Fibroblast of gingiva (primary cell): ENCODE results near the gene MIA2.
"Not testable (repeated sequence)": the region's sequence is repeated elsewhere in the genome, so short reads cannot be mapped to it uniquely, and the experiment has no call there.

Experiments used
- DNase-seq: peaks from one replicate; pipeline ENCODE4 v3.0.0-alpha.2; 2011; ENCODE audit warnings: low read depth

The MIA2 gene

GRCh38 chr14:39231751-39232553 is 1.8 kb upstream of the MIA2 start:
- DNase-seq: peak; percentile 27

GRCh38 chr14:39232554-39233415 is 930 bp upstream of the MIA2 start:
- DNase-seq: peak; percentile 68

GRCh38 chr14:39234986-39235385 is 1.3 kb downstream of the MIA2 start:
- DNase-seq: not testable (repeated sequence)

GRCh38 chr14:39235466-39235865 is 1.8 kb downstream of the MIA2 start:
- DNase-seq: not testable (repeated sequence)

- DNase-seq: no peak
Observed at GRCh38 chr14:39240769-39241168, 7.1 kb downstream of the MIA2 start.

- no peak for DNase-seq
Observed at GRCh38 chr14:39241637-39242036, 7.9 kb downstream of the MIA2 start.

- no peak for DNase-seq
Observed at GRCh38 chr14:39243831-39244230, 10.1 kb downstream of the MIA2 start.

GRCh38 chr14:39246618-39247017 is 12.9 kb downstream of the MIA2 start:
- DNase-seq: no peak

GRCh38 chr14:39247256-39247655 is 13.5 kb downstream of the MIA2 start:
- peak; percentile 56 for DNase-seq

- DNase-seq: no peak
Observed at GRCh38 chr14:39251547-39251946, 17.8 kb downstream of the MIA2 start.

GRCh38 chr14:39257388-39257787 is 23.7 kb downstream of the MIA2 start:
- DNase-seq: not testable (repeated sequence)

GRCh38 chr14:39258782-39259545 is 25.2 kb downstream of the MIA2 start:
- no peak for DNase-seq

- not testable (repeated sequence) for DNase-seq
Observed at GRCh38 chr14:39260161-39260560, 26.4 kb downstream of the MIA2 start.

GRCh38 chr14:39262214-39262613 is 28.5 kb downstream of the MIA2 start:
- DNase-seq: not testable (repeated sequence)

- no peak for DNase-seq
Observed at GRCh38 chr14:39264057-39264456, 30.3 kb downstream of the MIA2 start.

- DNase-seq: no peak
Observed at GRCh38 chr14:39264558-39264957, 30.8 kb downstream of the MIA2 start.

GRCh38 chr14:39265033-39265432 is 31.3 kb downstream of the MIA2 start:
- peak; percentile 28 for DNase-seq

- peak; percentile 40 for DNase-seq
Observed at GRCh38 chr14:39265806-39266524, 32.2 kb downstream of the MIA2 start.

GRCh38 chr14:39266525-39266870 is 32.8 kb downstream of the MIA2 start:
- DNase-seq: no peak

- peak; percentile 85 for DNase-seq
Observed at GRCh38 chr14:39266871-39267607, 33.3 kb downstream of the MIA2 start.

GRCh38 chr14:39267608-39268005 is 33.9 kb downstream of the MIA2 start:
- peak; percentile 1 for DNase-seq
